Measurements from ENCODE around the gene ITGA2B. TPM values are rescaled to one million over a fixed set of nuclear protein-coding genes. Genes with fewer than 3 reads are reported as not detected.

Gene ITGA2B
- total RNA-seq, 1 experiment from 2014 or later: 8.3 TPM

DNA sequence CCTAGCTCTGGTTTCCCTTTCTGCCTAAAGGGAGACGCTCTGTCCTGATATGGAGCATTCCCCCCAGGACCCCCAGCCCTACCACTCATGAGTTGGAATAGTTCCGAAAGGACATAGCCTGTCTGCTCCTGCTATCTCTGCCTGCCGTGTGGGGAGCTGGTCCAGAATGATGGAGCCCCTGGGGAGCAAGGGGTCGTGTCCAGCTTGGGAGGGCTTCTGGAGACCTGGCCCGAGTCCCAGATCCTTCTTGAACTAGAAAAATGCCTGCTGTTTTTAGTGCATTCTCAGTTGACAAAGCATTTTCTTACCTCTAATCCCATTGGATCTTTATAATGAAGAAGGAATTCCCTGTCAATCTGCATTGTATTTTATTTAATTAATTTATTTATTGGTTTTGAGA, 53.5 kb downstream of the ITGA2B start:
- Histone ChIP-seq H3K56ac (ENCODE audit: insufficient read length, low read depth, low read length) (no peak overlapping the region), H3K27ac (ENCODE audit: insufficient read length, low read depth, low read length) (no peak overlapping the region), H3K27me3 (ENCODE audit: insufficient read depth, low read length) (no peaks in the 10 kb centered on the region), H3K23me2 (ENCODE audit: insufficient read length, low read depth, low read length, poor library complexity, severe bottlenecking) (no peaks in the 10 kb centered on the region), H3K14ac (ENCODE audit: insufficient read depth, low read length) (no peak overlapping the region), H2BK20ac (ENCODE audit: low read depth, low read length, poor library complexity, severe bottlenecking) (no peak overlapping the region), H4K5ac (ENCODE audit: insufficient read length, low read depth, low read length) (no peak overlapping the region), H2BK12ac (ENCODE audit: insufficient read length, low read depth, low read length) (no peak overlapping the region), H3K4me1 (ENCODE audit: insufficient read depth, low read length) (no peaks in the 10 kb centered on the region), H3K4ac (ENCODE audit: low read depth, low read length) (no peak overlapping the region), H3T11ph (ENCODE audit: low read length) (no peak overlapping the region), H2AFZ (ENCODE audit: low read length) (no peak overlapping the region), H4K20me1 (ENCODE audit: control insufficient read depth, insufficient read depth, insufficient read length) (no peaks in the 10 kb centered on the region), H2BK120ac (ENCODE audit: low read depth, low read length, poor library complexity, severe bottlenecking) (no peak overlapping the region), H2BK15ac (ENCODE audit: low read depth, low read length) (no peak overlapping the region), H2BK5ac (ENCODE audit: insufficient read length, low read length) (no peak overlapping the region), H4K8ac (replicated peaks; ENCODE audit: insufficient read length, low read depth, low read length) (no peak overlapping the region), H2AK5ac (ENCODE audit: insufficient read length, low read length) (no peak overlapping the region), H3K9me3 (ENCODE audit: control insufficient read depth, low read depth, low read length) (no peaks in the 10 kb centered on the region), H3K79me1 (ENCODE audit: insufficient read depth, low read depth, low read length, poor library complexity, severe bottlenecking) (no peaks in the 10 kb centered on the region), H3K79me2 (ENCODE audit: insufficient read depth, low read length) (no peaks in the 10 kb centered on the region), H4K91ac (ENCODE audit: insufficient read length, low read depth, low read length) (no peak overlapping the region), H3K18ac (ENCODE audit: insufficient read length, low read depth, low read length) (no peak overlapping the region), H3K4me2 (ENCODE audit: insufficient read depth, insufficient read length, low read length) (no peak overlapping the region), H3K23ac (ENCODE audit: insufficient read length, low read depth, low read length) (no peak overlapping the region), H3K9ac (ENCODE audit: extremely low read depth, insufficient read length, low read length) (no peak overlapping the region)
- Mint-ChIP-seq H3K27me3 (ENCODE audit: low read depth) (peaks cover 9% of the 10 kb centered on the region), H3K4me3 (peak overlapping the region in 1 of 2 experiments; percentile 65; a peak in 1 of 5 replicates), H3K27ac (no peak overlapping the region), H3K36me3 (ENCODE audit: insufficient read depth in 1 of 3, low read depth in 3 of 3) (no peaks in the 10 kb centered on the region), H3K4me1 (peaks cover 13 to 15% of the 10 kb centered on the region in 2 experiments), H3K9me3 (no peaks in the 10 kb centered on the region)
- TF ChIP-seq CTCF (conservative IDR thresholded peaks at IDR 0.05): no peak
- no peak for DNase-seq
- WGBS (ENCODE audit: extremely low coverage, insufficient read length, low lambda C conversion rate): no CpG with 5 or more reads among the region's 5 CpGs

Data from H9 (cell line).